A549 (cell line): ENCODE results near the gene NAV2.

Experiments
- CBX2 ChIP-seq: fragments of 200-600 bp; sonication (generic); IDR thresholded peaks from 2 replicates; pipeline ENCODE4 v1.6.1; 2016; ENCODE audit warnings: low read depth, mild to moderate bottlenecking, borderline replicate concordance
- CTCF ChIP-seq: fragments of >200 bp; sonication (Bioruptor Twin); formaldehyde crosslinking; IDR thresholded peaks from 3 replicates; pipeline ENCODE4 v1.5.1; 2016
- EP300 ChIP-seq, 2 experiments: fragments of >200 bp; sonication (Bioruptor Twin); formaldehyde crosslinking; IDR thresholded peaks; 2 replicates in 1 of 2; 3 replicates in 1 of 2; pipeline ENCODE4 v1.6.1; 2016 to 2017
- FOXS1 ChIP-seq: fragments of 250-450 bp; sonication (Bioruptor Pico); IDR thresholded peaks from 2 replicates; pipeline ENCODE4 v1.5.0; 2020; ENCODE audit warnings: mild to moderate bottlenecking, moderate library complexity
- HDAC2 ChIP-seq: fragments of 200-600 bp; sonication (generic); IDR thresholded peaks from 2 replicates; pipeline ENCODE4 v1.6.1; 2016
- HOXA7 ChIP-seq: fragments of 250-450 bp; sonication (Bioruptor Pico); IDR thresholded peaks from 2 replicates; pipeline ENCODE4 v1.5.0; 2020; ENCODE audit warnings: mild to moderate bottlenecking, moderate library complexity
- KDM1A ChIP-seq: fragments of 200-600 bp; sonication (generic); IDR thresholded peaks from 2 replicates; pipeline ENCODE4 v1.6.1; 2016; ENCODE audit warnings: low read depth, mild to moderate bottlenecking
- MAFK ChIP-seq: fragments of 450-650 bp; IDR thresholded peaks from 2 replicates; pipeline ENCODE4 v1.6.1; 2014; ENCODE audit not compliant: partially characterized antibody
- POLR2A ChIP-seq: IDR thresholded peaks from 2 replicates; pipeline ENCODE4 v1.6.1; 2012; ENCODE audit warnings: mild to moderate bottlenecking, low read length
- RARB ChIP-seq: fragments of 250-450 bp; sonication (Bioruptor Pico); IDR thresholded peaks from 2 replicates; pipeline ENCODE4 v1.8.0; 2021; ENCODE audit warnings: mild to moderate bottlenecking, moderate library complexity
- RFX5 ChIP-seq: fragments of 450-650 bp; IDR thresholded peaks from 2 replicates; pipeline ENCODE4 v1.7.1; 2014; ENCODE audit warnings: antibody characterized with exemption, mild to moderate bottlenecking, moderate library complexity
- SREBF2 ChIP-seq: fragments of 450-650 bp; IDR thresholded peaks from 2 replicates; pipeline ENCODE4 v1.6.1; 2014; ENCODE audit warnings: mild to moderate bottlenecking, moderate library complexity
- TF ChIP-seq, protein P1 (sequence below): IDR thresholded peaks from 2 replicates; pipeline ENCODE4 v1.6.1; 2012
- TF ChIP-seq, protein P2 (sequence below): fragments of 200-600 bp; sonication (generic); IDR thresholded peaks from 2 replicates; pipeline ENCODE4 v1.6.1; 2016; ENCODE audit warnings: antibody characterized with exemption, mild to moderate bottlenecking, moderate library complexity

GRCh38 chr11:19929147-19929546 is 216.5 kb downstream of the NAV2 start:
- TF ChIP-seq POLR2A: no peak
- no peak for TF ChIP-seq EP300 (IDR thresholded peaks at IDR 0.05)
- TF ChIP-seq CBX2: no peak
- no peak for TF ChIP-seq SREBF2
- no peak for TF ChIP-seq KDM1A
- TF ChIP-seq FOXS1 (CRISPR knock-in tag): no peak
- no peak for TF ChIP-seq HDAC2
- TF ChIP-seq MAFK: no peak
- TF ChIP-seq CTCF: no peak
- TF ChIP-seq RFX5: no peak
- TF ChIP-seq, protein P1, sequence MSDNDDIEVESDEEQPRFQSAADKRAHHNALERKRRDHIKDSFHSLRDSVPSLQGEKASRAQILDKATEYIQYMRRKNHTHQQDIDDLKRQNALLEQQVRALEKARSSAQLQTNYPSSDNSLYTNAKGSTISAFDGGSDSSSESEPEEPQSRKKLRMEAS: no peak
- no peak for TF ChIP-seq RARB (CRISPR knock-in tag)
- TF ChIP-seq HOXA7 (CRISPR knock-in tag): no peak
- TF ChIP-seq, protein P2, sequence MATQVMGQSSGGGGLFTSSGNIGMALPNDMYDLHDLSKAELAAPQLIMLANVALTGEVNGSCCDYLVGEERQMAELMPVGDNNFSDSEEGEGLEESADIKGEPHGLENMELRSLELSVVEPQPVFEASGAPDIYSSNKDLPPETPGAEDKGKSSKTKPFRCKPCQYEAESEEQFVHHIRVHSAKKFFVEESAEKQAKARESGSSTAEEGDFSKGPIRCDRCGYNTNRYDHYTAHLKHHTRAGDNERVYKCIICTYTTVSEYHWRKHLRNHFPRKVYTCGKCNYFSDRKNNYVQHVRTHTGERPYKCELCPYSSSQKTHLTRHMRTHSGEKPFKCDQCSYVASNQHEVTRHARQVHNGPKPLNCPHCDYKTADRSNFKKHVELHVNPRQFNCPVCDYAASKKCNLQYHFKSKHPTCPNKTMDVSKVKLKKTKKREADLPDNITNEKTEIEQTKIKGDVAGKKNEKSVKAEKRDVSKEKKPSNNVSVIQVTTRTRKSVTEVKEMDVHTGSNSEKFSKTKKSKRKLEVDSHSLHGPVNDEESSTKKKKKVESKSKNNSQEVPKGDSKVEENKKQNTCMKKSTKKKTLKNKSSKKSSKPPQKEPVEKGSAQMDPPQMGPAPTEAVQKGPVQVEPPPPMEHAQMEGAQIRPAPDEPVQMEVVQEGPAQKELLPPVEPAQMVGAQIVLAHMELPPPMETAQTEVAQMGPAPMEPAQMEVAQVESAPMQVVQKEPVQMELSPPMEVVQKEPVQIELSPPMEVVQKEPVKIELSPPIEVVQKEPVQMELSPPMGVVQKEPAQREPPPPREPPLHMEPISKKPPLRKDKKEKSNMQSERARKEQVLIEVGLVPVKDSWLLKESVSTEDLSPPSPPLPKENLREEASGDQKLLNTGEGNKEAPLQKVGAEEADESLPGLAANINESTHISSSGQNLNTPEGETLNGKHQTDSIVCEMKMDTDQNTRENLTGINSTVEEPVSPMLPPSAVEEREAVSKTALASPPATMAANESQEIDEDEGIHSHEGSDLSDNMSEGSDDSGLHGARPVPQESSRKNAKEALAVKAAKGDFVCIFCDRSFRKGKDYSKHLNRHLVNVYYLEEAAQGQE: no peak
